ENCODE results near the gene SPARCL1.
"Not testable (repeated sequence)": the region's sequence is repeated elsewhere in the genome, so short reads cannot be mapped to it uniquely, and the experiment has no call there.

The SPARCL1 gene, protein sequence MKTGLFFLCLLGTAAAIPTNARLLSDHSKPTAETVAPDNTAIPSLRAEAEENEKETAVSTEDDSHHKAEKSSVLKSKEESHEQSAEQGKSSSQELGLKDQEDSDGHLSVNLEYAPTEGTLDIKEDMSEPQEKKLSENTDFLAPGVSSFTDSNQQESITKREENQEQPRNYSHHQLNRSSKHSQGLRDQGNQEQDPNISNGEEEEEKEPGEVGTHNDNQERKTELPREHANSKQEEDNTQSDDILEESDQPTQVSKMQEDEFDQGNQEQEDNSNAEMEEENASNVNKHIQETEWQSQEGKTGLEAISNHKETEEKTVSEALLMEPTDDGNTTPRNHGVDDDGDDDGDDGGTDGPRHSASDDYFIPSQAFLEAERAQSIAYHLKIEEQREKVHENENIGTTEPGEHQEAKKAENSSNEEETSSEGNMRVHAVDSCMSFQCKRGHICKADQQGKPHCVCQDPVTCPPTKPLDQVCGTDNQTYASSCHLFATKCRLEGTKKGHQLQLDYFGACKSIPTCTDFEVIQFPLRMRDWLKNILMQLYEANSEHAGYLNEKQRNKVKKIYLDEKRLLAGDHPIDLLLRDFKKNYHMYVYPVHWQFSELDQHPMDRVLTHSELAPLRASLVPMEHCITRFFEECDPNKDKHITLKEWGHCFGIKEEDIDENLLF

DNA sequence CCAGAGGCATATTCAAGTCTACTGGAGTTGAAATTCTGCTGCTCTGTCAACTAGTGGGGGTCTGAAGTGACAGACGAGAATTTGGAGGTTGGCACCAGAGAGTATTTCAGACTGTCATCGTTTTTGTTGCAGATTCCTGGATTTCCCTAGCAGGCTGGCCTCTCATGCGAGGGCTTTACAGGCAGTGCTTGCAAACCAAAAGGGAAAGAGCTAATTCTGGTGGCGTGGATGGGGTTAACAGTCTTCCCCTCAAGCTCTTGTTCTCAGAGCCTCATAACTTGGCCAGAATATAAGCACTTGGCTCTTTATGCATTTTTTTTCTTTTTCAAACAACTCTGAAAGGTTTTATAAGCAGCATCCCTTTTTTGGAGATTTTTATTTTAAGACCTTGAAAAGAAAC lies at the start of gene SPARCL1:
Gene SPARCL1, minus strand, starts transcription at position 190 of the 400 bp plus-strand sequence. CDS start 29,802 bp downstream, outside the sequence.
- DNase-seq, result no peak

DNA sequence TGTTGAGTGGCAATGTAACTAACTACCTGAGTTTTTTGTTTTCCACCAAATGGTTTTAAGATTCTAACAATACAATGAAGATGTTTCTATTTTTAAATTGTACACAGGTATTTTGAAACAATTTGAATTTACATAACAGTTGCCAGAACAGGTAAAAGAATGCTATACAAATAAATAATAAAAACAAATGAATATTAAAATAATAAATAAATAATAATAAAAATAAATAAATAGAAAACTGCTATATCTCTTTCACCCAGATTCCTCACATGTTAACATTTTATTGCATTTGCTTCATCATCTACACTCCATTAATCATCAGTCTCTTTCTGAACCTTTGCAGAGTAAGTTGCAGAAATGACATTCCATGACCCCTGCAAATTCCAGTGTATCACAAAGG lies 46.8 kb upstream of the SPARCL1 start:
- DNase-seq, result no peak

DNA sequence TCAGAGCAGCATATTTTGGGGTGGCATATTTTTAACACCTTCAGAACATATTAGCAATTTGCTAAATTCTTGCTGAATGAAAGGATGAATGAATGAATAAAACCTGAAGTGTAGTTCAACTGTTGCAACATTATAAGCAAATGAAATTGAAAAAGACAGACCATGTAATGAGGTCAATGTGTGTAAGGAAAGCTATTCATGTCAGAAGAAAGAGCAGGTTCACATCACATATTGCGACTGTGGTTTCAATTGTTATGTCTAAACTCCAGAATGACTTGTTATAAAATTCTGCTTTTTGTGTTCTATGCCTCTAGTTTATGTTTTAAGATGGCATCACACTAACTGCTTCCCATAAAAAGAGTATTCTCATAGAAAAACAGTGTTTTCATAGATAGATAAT lies 46.2 kb upstream of the SPARCL1 start:
- no peak for DNase-seq

DNA sequence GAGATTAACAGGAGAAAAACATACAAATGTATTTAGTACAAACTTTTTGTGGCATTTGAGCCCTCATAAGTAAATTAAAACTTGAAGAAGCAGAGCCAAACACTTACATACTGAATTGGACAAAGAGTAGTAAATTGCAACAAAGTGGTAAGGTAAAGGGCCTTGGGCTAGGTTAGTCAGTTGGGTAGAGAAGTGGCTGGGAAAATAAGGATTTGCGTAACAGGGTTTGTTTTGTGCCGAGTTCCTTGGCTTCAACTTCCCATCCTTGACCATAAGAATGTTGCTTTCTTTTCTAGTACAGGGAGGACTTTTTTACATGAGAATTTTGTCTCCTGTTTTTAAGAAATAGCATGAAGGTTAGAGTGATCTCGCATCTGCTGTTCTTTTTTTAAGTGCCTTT lies 45.8 kb upstream of the SPARCL1 start:
- DNase-seq, result no peak

DNA sequence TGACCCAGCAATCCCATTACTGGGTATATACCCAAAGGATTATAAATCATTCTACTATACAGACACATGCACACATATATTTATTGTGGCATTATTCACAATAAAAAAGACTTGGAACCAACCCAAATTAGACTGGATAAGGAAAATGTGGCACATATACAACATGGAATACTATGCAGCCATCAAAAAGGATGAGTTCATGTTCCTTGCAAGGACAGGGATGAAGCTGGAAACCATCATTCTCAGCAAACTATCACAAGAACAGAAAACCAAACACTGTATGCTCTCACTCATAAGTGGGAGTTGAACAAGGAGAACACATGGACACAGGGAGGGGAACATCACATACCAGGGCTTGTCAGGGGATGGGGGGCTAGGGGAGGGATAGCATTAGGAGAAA lies 45.2 kb upstream of the SPARCL1 start:
- not testable (repeated sequence) for DNase-seq

DNA sequence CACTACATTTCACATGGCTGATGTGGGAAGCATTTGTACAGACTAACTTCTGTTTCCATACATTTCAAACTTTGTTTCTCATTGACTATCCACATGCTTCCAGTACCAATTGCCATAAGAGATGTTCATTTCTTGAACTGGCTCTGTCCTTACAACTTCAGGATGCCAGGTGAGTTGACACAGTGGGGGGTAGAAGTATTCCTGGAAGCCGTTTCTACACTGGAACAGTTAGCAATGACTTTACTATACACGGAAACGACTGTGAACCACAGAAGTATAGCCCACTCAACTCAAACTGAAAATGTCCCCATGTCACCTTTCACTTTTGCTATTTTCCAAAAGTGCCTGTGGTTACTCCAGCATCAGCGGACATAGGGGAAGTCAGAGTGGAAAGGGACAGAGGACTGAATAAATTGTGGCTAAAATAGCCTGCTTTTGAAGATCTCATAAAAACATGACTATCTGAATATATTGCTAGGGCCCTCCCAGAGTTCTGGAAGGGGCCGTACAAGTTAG lies 41.2 kb upstream of the SPARCL1 start:
- DNase-seq, result no peak

DNA sequence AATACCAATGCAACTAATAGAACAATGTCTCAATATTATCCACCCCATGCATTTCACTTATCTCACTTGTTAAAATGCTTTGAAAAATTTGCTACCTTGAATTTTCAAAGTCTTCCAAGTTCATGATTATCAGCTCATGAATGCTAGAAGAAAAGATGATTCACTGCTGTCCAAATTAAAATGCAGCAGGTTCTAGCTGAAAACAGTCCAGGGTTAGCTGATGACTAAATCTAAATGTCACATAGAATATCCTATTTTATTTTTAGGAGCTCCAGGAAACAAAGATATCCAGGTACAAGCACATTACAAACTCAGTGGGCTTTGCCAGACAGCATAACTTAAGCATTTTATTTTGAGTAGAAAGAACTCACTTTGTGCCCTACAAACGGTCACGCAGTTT lies 38.0 kb upstream of the SPARCL1 start:
- no peak for DNase-seq

DNA sequence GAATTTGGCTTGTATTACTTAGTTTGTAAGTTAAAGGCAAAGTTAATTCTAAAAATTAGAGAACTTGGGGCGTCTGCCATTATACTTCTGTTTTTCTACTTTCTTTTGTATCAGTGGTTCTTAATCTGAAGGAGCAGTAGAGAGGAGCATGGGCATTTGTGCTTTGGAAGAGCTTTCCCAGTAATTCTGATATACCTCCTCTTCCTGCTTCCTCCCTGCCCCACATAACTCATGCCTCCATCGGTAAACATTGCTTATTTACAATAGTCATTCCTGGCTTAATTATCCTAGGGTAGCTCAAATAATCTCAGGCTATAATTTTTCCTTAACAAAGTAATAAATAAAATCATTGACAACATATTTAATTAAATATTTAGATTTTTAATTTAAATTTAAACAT lies 37.1 kb upstream of the SPARCL1 start:
- DNase-seq, result peak; percentile 18

DNA sequence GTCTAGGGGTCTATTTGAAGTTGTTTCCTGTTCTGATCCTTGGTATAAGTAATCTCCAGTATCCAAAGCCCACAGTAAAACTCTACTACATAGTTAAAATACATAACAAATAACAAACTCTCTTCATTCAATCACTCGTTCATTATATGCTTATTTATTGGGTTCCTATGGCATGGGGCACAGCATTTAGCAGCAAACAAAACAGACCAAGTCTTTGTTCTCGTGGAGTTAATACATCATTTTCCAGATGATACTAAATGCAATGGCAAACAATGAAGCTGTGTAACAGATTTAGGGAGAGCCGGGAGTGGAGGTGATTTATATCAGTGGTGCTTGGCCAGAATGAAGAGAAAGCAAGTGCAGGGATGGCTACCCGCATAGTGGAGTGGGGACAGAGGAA lies 36.6 kb upstream of the SPARCL1 start:
- DNase-seq, result no peak

DNA sequence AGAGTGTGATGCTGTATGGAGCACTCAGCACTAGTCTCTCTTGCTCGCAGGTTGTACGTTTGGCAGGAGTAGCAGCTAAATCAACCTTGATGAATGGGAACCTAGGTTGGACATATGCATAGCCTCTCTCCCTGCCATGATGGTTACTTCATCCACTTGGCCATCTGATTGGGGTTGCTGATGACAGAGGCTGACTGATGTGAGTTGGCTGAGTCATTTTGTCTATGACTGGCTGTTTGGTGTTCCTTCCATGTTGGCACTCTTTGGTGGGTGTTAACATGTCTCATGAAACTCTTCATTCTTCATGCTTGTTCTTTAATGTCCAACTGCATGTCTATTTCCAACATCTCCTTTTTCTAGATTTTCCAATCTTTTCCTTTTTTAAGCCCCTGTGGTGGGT lies 31.6 kb upstream of the SPARCL1 start:
- no peak for DNase-seq

DNA sequence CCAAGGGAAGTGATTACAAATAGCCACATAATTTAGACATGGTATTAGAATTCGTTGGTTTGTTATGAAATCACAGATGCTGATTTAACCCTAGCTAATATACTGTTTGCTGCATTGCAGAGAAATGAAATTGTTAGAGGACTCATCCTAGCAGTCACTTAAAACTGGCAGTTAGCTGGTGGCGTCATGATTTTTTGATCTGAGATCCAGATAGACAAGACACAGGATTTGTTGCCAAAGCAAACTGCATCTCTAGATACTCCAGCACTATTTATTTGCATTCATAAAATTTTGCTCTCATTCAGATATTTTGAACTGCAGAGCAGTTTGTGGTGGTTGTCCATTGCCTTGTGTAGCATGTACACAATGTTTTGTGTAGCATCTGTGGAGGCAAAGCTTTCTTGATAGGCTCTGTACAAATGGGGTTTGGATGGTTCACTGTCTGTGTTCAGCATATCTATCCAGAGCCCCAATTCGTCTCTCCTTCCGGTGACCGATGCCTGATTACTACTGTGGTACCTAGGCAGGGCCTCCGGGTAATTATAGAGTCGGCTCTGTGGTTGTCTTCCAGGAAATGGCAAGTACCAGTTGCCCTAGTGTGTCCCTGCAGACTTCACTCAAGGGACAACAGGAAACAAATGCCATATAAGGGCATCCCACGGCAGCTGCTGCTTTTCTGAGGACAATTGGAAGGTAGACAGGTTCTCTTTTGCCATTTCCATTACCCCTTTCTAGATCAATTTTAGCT lies 30.1 kb upstream of the SPARCL1 start:
- DNase-seq, result peak; percentile 51

DNA sequence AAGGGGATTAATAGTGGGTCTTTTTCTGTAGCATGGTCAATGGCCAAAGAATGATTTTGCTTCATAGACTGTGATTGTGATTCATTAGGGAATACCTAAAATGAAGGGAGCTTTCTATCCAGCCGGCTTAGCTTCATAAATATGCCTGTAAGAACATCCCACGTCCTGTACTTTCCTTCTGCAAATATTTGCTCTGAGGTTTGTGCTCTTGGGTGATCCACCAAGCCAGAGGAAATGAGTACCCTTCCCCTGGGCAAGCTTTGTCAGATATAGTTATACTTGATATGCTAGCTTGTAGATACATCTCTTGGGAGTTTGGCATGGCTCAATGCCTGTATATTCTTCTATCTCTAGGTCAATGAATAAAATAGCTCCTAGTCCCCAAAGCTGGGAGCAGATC lies 28.2 kb upstream of the SPARCL1 start:
- DNase-seq, result no peak

DNA sequence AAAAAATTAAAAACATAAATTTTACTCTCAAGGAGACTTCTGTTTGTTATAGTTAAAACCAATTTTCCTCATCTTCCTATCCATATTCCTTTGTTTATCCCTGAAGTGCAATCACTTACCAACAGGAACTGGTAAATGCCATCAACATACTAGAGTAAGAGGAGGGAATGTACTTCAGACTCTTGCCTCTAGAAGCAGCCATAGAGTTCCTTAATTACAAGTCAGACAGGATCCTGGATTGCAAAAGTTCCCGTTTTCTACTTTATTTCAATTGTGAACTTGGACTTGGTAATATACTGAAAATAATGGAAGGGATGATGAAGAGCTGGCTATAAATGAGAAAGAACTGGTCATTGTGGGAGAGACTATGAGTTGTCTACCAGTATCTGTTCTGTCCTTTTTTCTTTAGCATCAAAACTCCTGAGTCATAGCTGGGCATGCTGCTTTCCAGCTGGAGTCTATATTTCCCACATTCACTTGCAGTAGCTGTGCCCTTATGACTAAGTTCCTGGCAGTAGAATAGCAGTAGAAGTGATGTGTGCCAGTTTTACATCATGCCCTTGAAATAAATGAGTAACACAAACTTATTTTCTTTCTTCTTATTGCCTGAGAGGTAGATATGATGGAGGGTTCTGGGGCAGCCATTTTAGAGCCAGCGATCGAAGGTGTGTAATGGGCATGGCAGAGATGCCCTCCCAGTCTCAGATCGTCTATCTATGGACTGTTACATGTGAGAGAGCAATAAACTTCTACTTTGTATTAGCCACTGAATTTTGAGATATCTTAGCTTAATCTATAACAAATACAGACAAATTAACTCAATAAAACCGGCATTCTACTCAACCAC lies 26.8 kb upstream of the SPARCL1 start:
- DNase-seq, result no peak

DNA sequence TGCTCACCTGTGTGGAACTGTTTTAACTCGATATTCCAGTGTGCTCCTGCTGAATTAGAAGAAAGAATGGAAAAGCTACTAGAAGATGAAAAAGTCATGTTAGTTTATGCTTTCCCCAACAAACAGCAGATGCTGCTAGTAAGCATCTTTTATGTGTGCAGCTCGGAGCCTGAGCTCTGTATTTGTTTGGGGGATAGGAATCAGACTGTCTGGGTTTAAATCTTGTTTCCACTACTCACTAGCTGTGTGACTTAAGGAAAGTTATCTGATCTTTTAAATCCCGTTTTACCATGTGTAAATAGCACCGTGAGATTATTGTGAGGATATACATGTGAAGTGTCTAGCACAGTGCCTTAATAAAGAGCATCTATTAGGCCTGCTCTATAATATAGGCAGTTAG lies 24.0 kb upstream of the SPARCL1 start:
- no peak for DNase-seq

DNA sequence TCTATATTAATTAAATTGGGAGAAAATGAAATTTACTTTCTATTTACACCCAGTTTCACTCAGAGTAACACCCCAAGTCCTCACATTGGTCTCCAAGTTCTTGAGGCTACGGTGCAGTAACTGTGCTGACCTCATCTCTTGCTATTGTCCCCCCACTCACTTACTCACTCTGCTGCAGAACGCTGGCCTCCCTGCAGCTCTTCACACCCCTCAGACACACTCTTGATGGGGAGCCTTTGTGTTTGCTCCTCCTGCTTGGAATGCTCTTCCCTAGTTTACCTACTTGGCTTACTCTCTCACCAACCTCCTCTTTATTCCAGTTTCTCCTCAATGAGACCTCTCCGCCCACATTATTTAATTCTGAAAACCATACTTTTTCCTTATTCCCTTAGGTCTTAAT lies 22.2 kb upstream of the SPARCL1 start:
- no peak for DNase-seq

DNA sequence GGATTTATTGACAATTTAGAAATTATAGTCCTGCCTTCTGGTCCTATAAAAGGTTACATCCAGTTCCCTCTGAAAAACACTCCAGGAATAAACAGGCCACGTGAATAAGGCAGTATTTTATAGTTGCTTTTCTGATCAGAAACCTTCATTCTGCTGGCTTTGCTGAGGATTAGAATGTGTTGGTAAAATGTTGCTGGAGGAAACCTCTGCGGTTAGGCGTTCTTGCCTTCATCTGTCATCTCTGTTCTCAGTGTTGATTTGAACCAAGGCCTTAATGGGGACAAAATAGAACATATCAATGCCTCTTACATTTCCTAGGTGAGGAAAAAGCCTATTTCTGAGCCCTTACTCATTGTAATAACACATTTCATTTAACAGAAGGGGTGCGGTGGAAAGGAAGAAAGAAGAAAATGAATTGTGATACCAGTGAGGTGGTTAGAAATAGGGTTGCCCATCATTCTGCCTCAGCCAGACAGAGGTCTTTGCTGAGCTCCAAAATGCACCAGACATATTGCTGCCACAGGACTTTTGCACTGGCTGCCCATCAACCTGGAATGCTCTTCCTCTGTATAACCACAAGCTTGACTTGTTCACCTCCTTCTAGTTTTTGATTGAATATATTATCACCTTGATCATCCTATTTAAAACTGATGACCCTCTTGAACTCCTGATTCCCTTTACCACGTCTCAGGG lies 18.0 kb upstream of the SPARCL1 start:
- DNase-seq, result no peak

DNA sequence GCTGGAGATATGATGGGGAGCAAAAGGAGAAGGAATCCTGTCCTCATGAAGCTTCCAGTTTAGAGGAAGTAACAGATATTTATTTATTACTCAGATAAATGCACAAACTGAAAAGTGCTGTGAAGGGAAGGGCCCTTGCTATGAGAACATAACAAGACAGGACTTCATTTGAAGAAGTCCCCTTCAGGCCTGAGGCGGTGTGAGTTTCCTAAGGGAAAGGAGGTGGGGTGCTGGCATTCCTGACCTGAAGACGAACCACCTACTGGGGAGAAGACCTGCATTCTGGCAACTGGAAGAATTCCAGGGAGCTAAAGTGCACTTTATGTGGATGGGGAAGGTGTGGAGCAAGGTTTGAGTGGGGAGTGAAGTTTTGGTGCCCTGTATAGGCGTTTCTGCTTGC lies 15.9 kb upstream of the SPARCL1 start:
- DNase-seq, result no peak

DNA sequence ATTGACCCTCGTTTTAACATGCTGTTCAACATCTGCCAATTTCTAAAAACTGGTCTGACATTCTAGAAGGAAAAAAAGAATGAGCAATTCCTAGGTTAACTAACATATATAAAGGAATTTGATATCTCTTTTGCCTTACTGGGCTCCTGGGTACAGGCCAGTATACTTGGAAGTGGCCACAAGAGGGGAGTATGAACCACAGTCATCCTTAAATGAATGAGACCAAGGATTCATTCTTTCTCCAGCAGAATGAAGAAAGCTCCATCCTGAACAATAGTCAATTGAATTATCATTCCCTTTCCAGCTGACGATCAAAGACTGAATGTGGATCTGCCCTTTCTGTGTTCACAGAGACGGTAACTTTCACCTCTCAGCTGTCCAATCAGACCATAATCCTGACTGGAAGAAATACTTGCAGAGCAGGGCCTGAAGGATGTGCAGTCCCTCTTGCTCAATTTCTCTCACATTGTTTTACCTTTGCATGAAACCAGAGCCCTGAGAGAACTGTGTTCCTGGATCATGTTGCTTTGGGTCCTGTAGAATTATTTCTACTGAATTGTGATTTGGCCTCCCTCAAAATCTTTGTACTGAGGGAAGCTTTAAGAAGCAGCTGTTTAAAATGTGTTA lies 14.8 kb upstream of the SPARCL1 start:
- no peak for DNase-seq

DNA sequence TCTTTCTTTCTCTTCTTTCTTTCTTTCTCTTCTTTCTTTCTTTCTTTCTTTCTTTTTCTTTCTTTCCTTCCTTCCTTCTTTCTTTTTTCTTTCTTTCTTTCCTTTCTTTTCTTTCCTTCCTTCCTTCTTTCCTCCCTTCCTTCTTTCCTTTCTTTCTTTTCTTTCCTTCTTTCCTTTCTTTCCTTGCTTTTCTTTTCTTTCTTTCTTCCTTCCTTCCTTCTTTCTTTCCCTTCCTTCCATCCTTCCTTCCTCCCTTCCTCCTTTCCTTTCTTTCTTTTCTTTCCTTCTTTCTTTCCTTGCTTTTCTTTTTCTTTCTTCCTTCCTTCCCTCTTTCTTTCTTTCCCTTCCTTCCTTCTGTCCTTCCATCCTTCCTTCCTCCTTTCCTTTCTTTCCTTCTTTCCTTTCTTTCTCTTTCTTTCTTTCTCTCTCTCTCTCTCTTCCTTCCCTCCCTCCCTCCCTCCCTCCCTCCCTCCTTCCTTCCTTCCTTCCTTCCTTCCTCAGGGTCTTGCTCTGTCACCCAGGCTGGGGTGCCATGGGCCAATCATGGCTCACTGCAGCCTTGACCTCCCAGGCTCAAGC lies 13.6 kb upstream of the SPARCL1 start:
- DNase-seq, result no peak

DNA sequence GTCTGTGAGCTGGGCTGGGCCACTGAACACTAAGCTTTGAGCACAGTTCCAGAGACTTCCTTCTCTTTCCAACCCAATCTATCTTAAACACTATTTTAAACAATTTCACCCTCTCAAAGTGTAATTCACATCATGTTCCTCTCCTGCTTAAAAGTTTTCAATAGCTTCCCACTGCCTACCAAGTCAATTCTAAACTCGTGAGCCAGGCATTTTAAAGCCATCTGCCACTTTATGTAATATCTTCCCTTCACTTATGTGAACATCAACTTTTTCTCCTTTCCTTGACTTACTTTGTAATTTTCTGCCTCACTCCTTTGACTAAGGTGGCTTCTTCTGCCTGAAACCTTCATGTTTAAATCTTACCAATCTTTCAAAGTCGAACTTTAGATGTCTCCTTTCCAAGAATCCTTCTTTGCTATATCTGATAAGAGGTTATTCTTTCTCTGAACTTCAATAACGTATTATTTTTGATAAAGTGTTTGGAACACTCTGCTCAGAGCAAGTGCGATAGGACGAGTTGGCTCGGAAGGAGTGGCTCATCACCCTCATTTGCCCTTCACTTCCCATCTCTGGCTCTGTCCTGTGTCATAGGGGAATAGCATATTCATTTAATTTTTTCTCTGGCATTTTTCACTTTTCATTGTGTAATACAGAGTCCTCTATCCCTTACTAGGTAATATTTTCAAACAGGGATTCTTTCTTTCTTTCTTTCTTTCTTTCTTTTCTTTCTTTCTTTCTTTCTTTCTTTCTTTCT lies 13.0 kb upstream of the SPARCL1 start:
- no peak for DNase-seq

All from NCI-H774 (cell line).